H1 (cell line): ENCODE results near the gene CCDC159. TPM values are rescaled to one million over a fixed set of nuclear protein-coding genes. Genes with fewer than 3 reads are reported as not detected.

Source experiments
- CTCF ChIA-PET: fragments of 300-600 bp; sonication (Branson Sonifier 250); formaldehyde crosslinking; loops from one replicate; lab custom pipeline; 2021; ENCODE audit not compliant: partially characterized antibody; lab: Charles Lee
- POLR2A ChIA-PET: fragments of 300-600 bp; sonication (Branson Sonifier 250); formaldehyde crosslinking; loops from one replicate; lab custom pipeline; 2021; ENCODE audit warnings: inconsistent platforms; ENCODE audit not compliant: partially characterized antibody; lab: Charles Lee
- DNase-seq, 2 experiments: peaks; one replicate each; pipeline versions ENCODE4 v3.0.0 to v3.0.0-alpha.2; 2010 to 2022; ENCODE audit warnings: low spot score in 2 of 2, low read depth in 1 of 2, mixed read lengths in 1 of 2
- FAIRE-seq: peaks from 2 replicates; lab custom pipeline; 2011; peaks lifted over from hg19 to GRCh38; lab: Jason Lieb, UNC
- H2AFZ ChIP-seq: 2 replicates; pipeline ENCODE4 v1.8.1; 2012; ENCODE audit warnings: low read length, inconsistent platforms
- H2AK5ac ChIP-seq: 2 replicates; pipeline ENCODE4 v1.6.1; 2013; ENCODE audit warnings: low read depth, low read length
- H2BK120ac ChIP-seq: replicated peaks from 2 replicates; pipeline ENCODE3; 2013; ENCODE audit warnings: low read depth, low read length, inconsistent platforms
- H2BK12ac ChIP-seq: 2 replicates; pipeline ENCODE4 v1.6.1; 2013; ENCODE audit warnings: low read depth, low read length
- H2BK15ac ChIP-seq: 2 replicates; pipeline ENCODE4 v1.6.1; 2013; ENCODE audit warnings: low read length
- H2BK20ac ChIP-seq: 2 replicates; pipeline ENCODE4 v1.6.1; 2013; ENCODE audit warnings: low read length
- H2BK5ac ChIP-seq: 2 replicates; pipeline ENCODE4 v1.6.1; 2013; ENCODE audit warnings: low read depth, low read length
- H3K14ac ChIP-seq: 2 replicates; pipeline ENCODE4 v1.6.1; 2013; ENCODE audit warnings: inconsistent platforms; ENCODE audit not compliant: insufficient read length
- H3K18ac ChIP-seq: 2 replicates; pipeline ENCODE4 v1.6.1; 2013; ENCODE audit warnings: low read length; ENCODE audit errors: extremely low read depth
- H3K23ac ChIP-seq: 2 replicates; pipeline ENCODE4 v1.6.1; 2013; ENCODE audit warnings: inconsistent platforms; ENCODE audit not compliant: insufficient read length
- H3K23me2 ChIP-seq: 2 replicates; pipeline ENCODE4 v1.6.1; 2013; ENCODE audit warnings: low read depth, low read length
- H3K27ac ChIP-seq: 2 replicates; pipeline ENCODE4 v1.6.1; 2011; ENCODE audit warnings: low read depth, low read length, inconsistent platforms
- H3K27me3 ChIP-seq, 4 experiments: replicated peaks in 1 of 4; 1 replicate in 1 of 4; 2 replicates in 3 of 4; pipeline versions ENCODE4 v1.6.1 to v1.8.1; 2011 to 2013; ENCODE audit warnings: low read length in 3 of 4, mild to moderate bottlenecking in 3 of 4, inconsistent platforms in 2 of 4, mixed read lengths in 2 of 4, moderate library complexity in 1 of 4; ENCODE audit not compliant: control insufficient read depth in 3 of 4, insufficient read depth in 3 of 4; ENCODE audit errors: extremely low read depth in 1 of 4
- H3K36me3 ChIP-seq, 4 experiments: 2 replicates each; pipeline versions ENCODE4 v1.6.1 to v1.8.1; 2011 to 2013; ENCODE audit warnings: mild to moderate bottlenecking in 4 of 4, low read length in 3 of 4, moderate library complexity in 2 of 4, control low read depth in 1 of 4, inconsistent platforms in 1 of 4; ENCODE audit not compliant: insufficient read depth in 4 of 4, control insufficient read depth in 2 of 4
- H3K4ac ChIP-seq: replicated peaks from 2 replicates; pipeline ENCODE3; 2013; ENCODE audit warnings: low read length, low read depth, mixed read lengths, inconsistent platforms; ENCODE audit not compliant: insufficient read length
- H3K4me1 ChIP-seq, 4 experiments: replicated peaks in 1 of 4; 1 replicate in 1 of 4; 2 replicates in 3 of 4; pipeline versions ENCODE4 v1.6.1 to v1.8.1; 2011 to 2013; ENCODE audit warnings: low read length in 3 of 4, inconsistent platforms in 2 of 4, mixed read lengths in 1 of 4; ENCODE audit not compliant: insufficient read depth in 4 of 4, control insufficient read depth in 3 of 4
- H3K4me2 ChIP-seq, 2 experiments: 2 replicates each; pipeline versions ENCODE4 v1.6.1 to v1.8.1; 2011 to 2013; ENCODE audit warnings: low read depth in 2 of 2, low read length in 2 of 2, control low read depth in 1 of 2, inconsistent platforms in 1 of 2, mild to moderate bottlenecking in 1 of 2; ENCODE audit not compliant: insufficient read depth in 1 of 2
- H3K4me3 ChIP-seq, 4 experiments: fragments of 200-600, 300-600 bp in 1 of 4; sonication (generic), shearing (Covaris generic), sonication (Bioruptor Twin) in 1 of 4; 2 replicates each; pipeline versions ENCODE4 v1.5.1 to v1.8.1; 2011 to 2016; ENCODE audit warnings: low read length in 4 of 4, low read depth in 3 of 4, control low read depth in 2 of 4, inconsistent platforms in 2 of 4, mild to moderate bottlenecking in 2 of 4, mixed read lengths in 1 of 4, moderate library complexity in 1 of 4; ENCODE audit not compliant: insufficient read depth in 2 of 4; ENCODE audit errors: extremely low read depth in 1 of 4
- H3K56ac ChIP-seq: replicated peaks from 2 replicates; pipeline ENCODE3; 2013; ENCODE audit warnings: low read depth, mild to moderate bottlenecking, mixed read lengths, low read length, inconsistent platforms; ENCODE audit not compliant: insufficient read length
- H3K79me1 ChIP-seq: 2 replicates; pipeline ENCODE4 v1.6.1; 2013; ENCODE audit warnings: low read depth, low read length, control low read depth
- H3K79me2 ChIP-seq, 2 experiments: 2 replicates each; pipeline versions ENCODE4 v1.6.1 to v1.8.1; 2012 to 2013; ENCODE audit warnings: low read length in 2 of 2, mild to moderate bottlenecking in 2 of 2, inconsistent platforms in 1 of 2; ENCODE audit not compliant: insufficient read depth in 2 of 2, control insufficient read depth in 1 of 2
- H3K9ac ChIP-seq, 4 experiments: replicated peaks in 1 of 4; 1 replicate in 1 of 4; 2 replicates in 3 of 4; pipeline versions ENCODE4 v1.6.1 to v1.8.1; 2011 to 2013; ENCODE audit warnings: low read depth in 3 of 4, low read length in 3 of 4, control low read depth in 2 of 4, mild to moderate bottlenecking in 2 of 4, moderate library complexity in 2 of 4, inconsistent platforms in 1 of 4; ENCODE audit errors: extremely low read depth in 1 of 4
- H3K9me3 ChIP-seq, 2 experiments: 2 replicates each; pipeline versions ENCODE4 v1.6.1 to v1.8.1; 2012 to 2013; ENCODE audit warnings: mild to moderate bottlenecking in 2 of 2, moderate library complexity in 2 of 2, control low read depth in 1 of 2, inconsistent platforms in 1 of 2, low read depth in 1 of 2, low read length in 1 of 2, mixed read lengths in 1 of 2; ENCODE audit not compliant: insufficient read depth in 2 of 2
- H4K20me1 ChIP-seq, 2 experiments: replicated peaks in 1 of 2; 2 replicates each; pipeline versions ENCODE3 to v1.8.1; 2011 to 2013; ENCODE audit warnings: inconsistent platforms in 2 of 2, low read length in 2 of 2, mild to moderate bottlenecking in 1 of 2; ENCODE audit not compliant: insufficient read depth in 2 of 2, control insufficient read depth in 1 of 2
- H4K5ac ChIP-seq: 2 replicates; pipeline ENCODE4 v1.6.1; 2013; ENCODE audit warnings: low read length, low read depth, mixed read lengths, inconsistent platforms; ENCODE audit not compliant: insufficient read length
- H4K8ac ChIP-seq: 2 replicates; pipeline ENCODE4 v1.8.0; 2013; ENCODE audit warnings: mild to moderate bottlenecking, moderate library complexity, low read length, inconsistent platforms; ENCODE audit not compliant: insufficient read depth; ENCODE audit errors: extremely low read depth
- H4K91ac ChIP-seq: replicated peaks from 2 replicates; pipeline ENCODE3; 2013; ENCODE audit warnings: low read length, mixed read lengths, inconsistent platforms; ENCODE audit not compliant: insufficient read length
- CTCF ChIP-seq, 3 experiments: IDR thresholded peaks; 1 replicate in 2 of 3; 2 replicates in 1 of 3; pipeline versions ENCODE4 v1.5.1 to v1.6.1; 2011; ENCODE audit warnings: low read length in 3 of 3, mild to moderate bottlenecking in 3 of 3, inconsistent platforms in 2 of 3, low read depth in 1 of 3, moderate library complexity in 1 of 3; ENCODE audit not compliant: insufficient read depth in 1 of 3; ENCODE audit errors: control extremely low read depth in 1 of 3
- JUND ChIP-seq: IDR thresholded peaks from 2 replicates; pipeline ENCODE4 v1.6.1; 2011; ENCODE audit warnings: mild to moderate bottlenecking, improper control_type of control experiment, low read length
- PHF8 ChIP-seq: fragments of 200-600 bp; sonication (generic); conservative IDR thresholded peaks from 2 replicates; pipeline ENCODE4 v1.7.1; 2012; ENCODE audit warnings: low read depth, mild to moderate bottlenecking, inconsistent platforms, low read length, moderate library complexity
- POLR2AphosphoS5 ChIP-seq: IDR thresholded peaks from 2 replicates; pipeline ENCODE4 v1.6.1; 2011; ENCODE audit warnings: low read depth, low read length
- POU5F1 ChIP-seq: IDR thresholded peaks from 2 replicates; pipeline ENCODE4 v1.6.1; 2011; ENCODE audit warnings: low read depth, mild to moderate bottlenecking, low read length, moderate library complexity
- SP4 ChIP-seq: IDR thresholded peaks from 2 replicates; pipeline ENCODE4 v1.6.1; 2012; ENCODE audit warnings: low read length, inconsistent platforms
- SRF ChIP-seq: IDR thresholded peaks from 2 replicates; pipeline ENCODE4 v1.6.1; 2011; ENCODE audit warnings: mild to moderate bottlenecking, low read depth, low read length, moderate library complexity
- TEAD4 ChIP-seq: IDR thresholded peaks from 2 replicates; pipeline ENCODE4 v1.6.1; 2012; ENCODE audit warnings: low read depth, low read length, inconsistent platforms, mixed read lengths
- WGBS, 2 experiments: shearing (Covaris generic) in 1 of 2; methylation state at CpG; one replicate each; pipeline versions ENCODE4 v1.1.6 to v1.1.7; 2013 to 2015; ENCODE audit warnings: low lambda C conversion rate in 2 of 2, mixed read lengths in 2 of 2, inconsistent platforms in 1 of 2, low coverage in 1 of 2, missing lambda C conversion rate in 1 of 2; ENCODE audit not compliant: insufficient replicate concordance in 2 of 2, insufficient coverage in 1 of 2, insufficient read length in 1 of 2; ENCODE audit errors: extremely low coverage in 1 of 2, missing lambda C conversion rate in 1 of 2; 5-methylcytosine and 5-hydroxymethylcytosine counted together
- polyA plus RNA-seq, 7 experiments: library from polyadenylated mRNA; depleted of rRNA in 3 of 7; stranded (reverse) in 5 of 7; unstranded in 2 of 7; fragments of >200 nt in 5 of 7; fragments of 200-250 nt in 2 of 7; gene quantifications; 1 replicate in 5 of 7; 2 replicates in 1 of 7; 4 replicates in 1 of 7; pipeline versions ENCODE4 v1.2.1 to v1.2.3, GENCODE V29; 2011 to 2013; ENCODE audit warnings: missing spikeins in 2 of 7, mixed read lengths in 2 of 7
- total RNA-seq: library from RNA; stranded (reverse); fragmentation: NEBNext Ultra II Directional; extraction: Animal tissue kit (Norgen Biotek cat#: 25700); gene quantifications from 2 replicates; pipeline ENCODE4 v1.2.1, GENCODE V29; 2021

Gene CCDC159
- total and polyA plus RNA-seq, 2 of the 8 experiments (the other 6 are each of a cell fraction or from before 2014, with no cell fraction given): 4.0 to 5.4 TPM

- Histone ChIP-seq H3K4me3 (peak overlapping the region in 1 of 4 experiments; percentile 78; a peak in 1 of 8 replicates), H3K56ac (no peak overlapping the region), H2AK5ac (no peak overlapping the region), H3K18ac (no peak overlapping the region), H3K4me1 (peaks cover 0 to 11% (median 5%) of the 10 kb centered on the region in 4 experiments; a peak in 5 of 7 replicates), H2BK20ac (no peak overlapping the region), H4K91ac (no peak overlapping the region), H4K8ac (no peak overlapping the region), H2BK120ac (no peak overlapping the region), H3K23me2 (peaks cover 24% of the 10 kb centered on the region), H2BK12ac (no peak overlapping the region), H3K9me3 (no peaks in the 10 kb centered on the region), H3K23ac (no peak overlapping the region), H3K36me3 (no peaks in the 10 kb centered on the region), H3K4me2 (peak overlapping the region in 1 of 2 experiments; percentile 90; a peak in 1 of 4 replicates), H4K5ac (no peak overlapping the region), H3K14ac (no peak overlapping the region), H3K79me2 (no peaks in the 10 kb centered on the region), H3K9ac (no peak overlapping the region), H3K79me1 (0 out of 2 replicates have a peak, but pooled peaks cover 2% of the 10 kb centered on the region), H3K27me3 (no peaks in the 10 kb centered on the region), H3K4ac (no peak overlapping the region), H3K27ac (no peak overlapping the region), H2BK5ac (no peak overlapping the region), H2BK15ac (no peak overlapping the region), H2AFZ (no peak overlapping the region), H4K20me1 (peaks cover 2% of the 10 kb centered on the region in 2 experiments)
- CTCF ChIA-PET: interaction anchor here (0.7 to 16.8 kb wide), 13 partner anchors 9 to 91 kb away, joined by 3 to 197 read pairs (median 11); partner anchors contain the start of genes ODAD3, PRKCSH and RGL3
- FAIRE-seq (no peak), DNase-seq (no peak)
- 92% methylated on average over 5 of the region's 5 CpGs; no CpG with 5 or more reads in 1 of the 2 experiments for WGBS, 2 experiments
- TF ChIP-seq TEAD4 (no peak), SP4 (no peak), PHF8 (no peak), SRF (no peak), JUND (no peak), POLR2AphosphoS5 (no peak), POU5F1 (no peak), CTCF (IDR thresholded peaks at IDR 0.05; ENCODE audit: control extremely low read depth in 1 of 3, insufficient read depth in 1 of 3, low read depth in 1 of 3, low read length in 3 of 3) (no peak)
- POLR2A ChIA-PET: interaction anchor here (0.9 to 4.7 kb wide), 9 partner anchors 10 to 98 kb away, joined by 3 to 48 read pairs (median 9); partner anchors contain the start of genes RAB3D, RGL3 and SWSAP1
Measured at GRCh38 chr19:11384778-11385129, 38.4 kb downstream of the CCDC159 start.
